ENCODE results near the gene PPP2R5E.

The PPP2R5E gene

GRCh38 chr14:63517354-63517753 is 25.8 kb downstream of the PPP2R5E start:
- DNase-seq = no peak

GRCh38 chr14:63515240-63515639 is 27.9 kb downstream of the PPP2R5E start:
- DNase-seq = no peak

- peak in 1 of 2 experiments; percentile 44 for DNase-seq
Observed at GRCh38 chr14:63513756-63514155, 29.4 kb downstream of the PPP2R5E start.

- no peak for DNase-seq
Observed at GRCh38 chr14:63512861-63513260, 30.3 kb downstream of the PPP2R5E start.

- no peak for DNase-seq
Observed at GRCh38 chr14:63510538-63510937, 32.6 kb downstream of the PPP2R5E start.

- no peak for DNase-seq
Observed at GRCh38 chr14:63508033-63508432, 35.1 kb downstream of the PPP2R5E start.

- no peak for DNase-seq
Observed at GRCh38 chr14:63504648-63505047, 38.5 kb downstream of the PPP2R5E start.

GRCh38 chr14:63501429-63501828 is 41.7 kb downstream of the PPP2R5E start:
- DNase-seq = no peak

GRCh38 chr14:63499701-63500250 is 43.4 kb downstream of the PPP2R5E start:
- DNase-seq = no peak

- no peak for DNase-seq
Observed at GRCh38 chr14:63496837-63497400, 46.3 kb downstream of the PPP2R5E start.

GRCh38 chr14:63493246-63493645 is 49.9 kb downstream of the PPP2R5E start:
- peak; percentile 32 to 85 for DNase-seq

- no peak for DNase-seq
Observed at GRCh38 chr14:63492391-63492790, 50.8 kb downstream of the PPP2R5E start.

- no peak for DNase-seq
Observed at GRCh38 chr14:63487724-63488123, 55.5 kb downstream of the PPP2R5E start.

GRCh38 chr14:63486738-63487137 is 56.4 kb downstream of the PPP2R5E start:
- DNase-seq = no peak

GRCh38 chr14:63483315-63483714 is 59.9 kb downstream of the PPP2R5E start:
- DNase-seq = no peak

- no peak for DNase-seq
Observed at GRCh38 chr14:63480599-63480998, 62.6 kb downstream of the PPP2R5E start.

GRCh38 chr14:63478437-63478852 is 64.7 kb downstream of the PPP2R5E start:
- no peak for DNase-seq

- DNase-seq = no peak
Observed at GRCh38 chr14:63478010-63478409, 65.2 kb downstream of the PPP2R5E start.

- no peak for DNase-seq
Observed at GRCh38 chr14:63477556-63477955, 65.6 kb downstream of the PPP2R5E start.

GRCh38 chr14:63475761-63476160 is 67.4 kb downstream of the PPP2R5E start:
- DNase-seq = no peak

GRCh38 chr14:63474844-63475243 is 68.3 kb downstream of the PPP2R5E start:
- DNase-seq = no peak

- no peak for DNase-seq
Observed at GRCh38 chr14:63474111-63474510, 69.1 kb downstream of the PPP2R5E start.

GRCh38 chr14:63472986-63473788 is 70.0 kb downstream of the PPP2R5E start:
- no peak for DNase-seq

All from NCI-H524 (cell line).